NCI-H446 treated with DMSO at 0.1 percent for 48 hours (cell line): ENCODE measurements around the gene TBC1D17.

ENCODE experiments used
- DNase-seq: peaks from one replicate; lab custom pipeline; 2025; lab: John Stamatoyannopoulos, UW

The TBC1D17 gene

GRCh38 chr19:49848938-49849337 lies 28.6 kb upstream of the TBC1D17 start:
- no peak for DNase-seq

GRCh38 chr19:49849433-49850220 lies 27.9 kb upstream of the TBC1D17 start:
- no peak for DNase-seq

- no peak for DNase-seq
These were observed 27.3 kb upstream of the TBC1D17 start for GRCh38 chr19:49850221-49850486.

- peak; percentile 91 for DNase-seq
These were observed 26.8 kb upstream of the TBC1D17 start, which contains the start of gene PTOV1 for GRCh38 chr19:49850487-49851342. PTOV1 (plus strand) TSS chr19:49851159.

- no peak for DNase-seq
These were observed 25.8 kb upstream of the TBC1D17 start for GRCh38 chr19:49851456-49852259.

- no peak for DNase-seq
These were observed 24.8 kb upstream of the TBC1D17 start for GRCh38 chr19:49852631-49853126.

GRCh38 chr19:49853852-49854377 lies 23.6 kb upstream of the TBC1D17 start:
- no peak for DNase-seq

GRCh38 chr19:49854378-49855263 lies 22.9 kb upstream of the TBC1D17 start:
- DNase-seq, result no peak

- no peak for DNase-seq
These were observed 22.2 kb upstream of the TBC1D17 start for GRCh38 chr19:49855277-49855675.

- no peak for DNase-seq
These were observed 21.6 kb upstream of the TBC1D17 start for GRCh38 chr19:49855676-49856573.

GRCh38 chr19:49856574-49857021 lies 20.9 kb upstream of the TBC1D17 start:
- DNase-seq, result no peak

- no peak for DNase-seq
These were observed 20.3 kb upstream of the TBC1D17 start for GRCh38 chr19:49857061-49857837.

GRCh38 chr19:49857838-49858087 lies 19.7 kb upstream of the TBC1D17 start:
- DNase-seq, result no peak

- no peak for DNase-seq
These were observed 19.2 kb upstream of the TBC1D17 start for GRCh38 chr19:49858088-49858985.

- DNase-seq, result no peak
These were observed 17.7 kb upstream of the TBC1D17 start for GRCh38 chr19:49859682-49860335.

- DNase-seq, result no peak
These were observed 17.0 kb upstream of the TBC1D17 start for GRCh38 chr19:49860336-49861102.

- no peak for DNase-seq
These were observed 16.4 kb upstream of the TBC1D17 start for GRCh38 chr19:49861107-49861506.
